ENCODE data around the gene LDAF1. TPM values are rescaled to one million over a fixed set of nuclear protein-coding genes. Genes with fewer than 3 reads are reported as not detected.
A peak's percentile ranks its signal among the peaks of the same experiment; 100 is the strongest.

LDAF1 gene
- total and polyA plus RNA-seq, 2 donors (not counting 1 experiment from before 2014, with no cell fraction given), result 36.3 to 123 TPM

DNA sequence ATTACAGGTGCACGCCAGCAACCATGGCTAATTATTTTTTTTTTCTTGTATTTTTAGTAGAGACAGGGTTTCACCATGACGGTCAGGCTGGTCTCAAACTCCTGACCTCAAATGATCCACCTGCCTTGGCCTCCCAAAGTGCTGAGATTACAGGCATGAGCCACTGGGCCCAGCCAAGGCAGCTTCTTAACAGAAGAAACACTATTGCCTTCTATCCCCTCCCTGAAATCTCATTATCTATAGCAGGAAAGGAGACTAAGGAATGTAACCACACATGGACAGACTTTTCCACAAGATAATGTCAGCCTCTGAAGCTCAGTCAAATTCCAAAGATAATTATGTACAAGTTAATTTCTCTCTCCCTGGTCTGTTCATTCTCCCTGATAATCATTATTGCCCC is 58.6 kb downstream of the LDAF1 start:
- Histone ChIP-seq H3K27me3 (ENCODE audit: control insufficient read depth, insufficient read depth, low read length) (no peaks in the 10 kb centered on the region), H3K9ac (ENCODE audit: insufficient read depth, low read length) (no peak overlapping the region), H3K4me3 (replicated peaks in 1 of 4; ENCODE audit: control extremely low read depth in 1 of 4, insufficient read depth in 1 of 4, low read depth in 3 of 4, low read length in 4 of 4) (no peak overlapping the region), H4K20me1 (ENCODE audit: control insufficient read depth, extremely low read depth, insufficient read depth, low read length) (no peaks in the 10 kb centered on the region), H3K9me3 (ENCODE audit: control insufficient read depth, insufficient read depth, low read depth, low read length) (no peaks in the 10 kb centered on the region), H2AFZ (ENCODE audit: low read length) (no peak overlapping the region), H3K4me1 (ENCODE audit: control insufficient read depth, extremely low read depth, insufficient read depth, low read length) (no peaks in the 10 kb centered on the region), H3K36me3 (ENCODE audit: control insufficient read depth, insufficient read depth, low read length) (no peaks in the 10 kb centered on the region), H3K27ac (ENCODE audit: insufficient read depth, low read length) (no peak overlapping the region), H3K79me2 (ENCODE audit: control insufficient read depth, insufficient read depth, low read length) (no peaks in the 10 kb centered on the region), H3K4me2 (ENCODE audit: extremely low read depth, insufficient read depth, low read length) (no peak overlapping the region)
- DNase-seq (ENCODE audit: low read depth in 2 of 2), result no peak
- no peak for TF ChIP-seq EZH2 (IDR thresholded peaks at IDR 0.05; ENCODE audit: low read length, missing control alignments)
- TF ChIP-seq, protein P1, sequence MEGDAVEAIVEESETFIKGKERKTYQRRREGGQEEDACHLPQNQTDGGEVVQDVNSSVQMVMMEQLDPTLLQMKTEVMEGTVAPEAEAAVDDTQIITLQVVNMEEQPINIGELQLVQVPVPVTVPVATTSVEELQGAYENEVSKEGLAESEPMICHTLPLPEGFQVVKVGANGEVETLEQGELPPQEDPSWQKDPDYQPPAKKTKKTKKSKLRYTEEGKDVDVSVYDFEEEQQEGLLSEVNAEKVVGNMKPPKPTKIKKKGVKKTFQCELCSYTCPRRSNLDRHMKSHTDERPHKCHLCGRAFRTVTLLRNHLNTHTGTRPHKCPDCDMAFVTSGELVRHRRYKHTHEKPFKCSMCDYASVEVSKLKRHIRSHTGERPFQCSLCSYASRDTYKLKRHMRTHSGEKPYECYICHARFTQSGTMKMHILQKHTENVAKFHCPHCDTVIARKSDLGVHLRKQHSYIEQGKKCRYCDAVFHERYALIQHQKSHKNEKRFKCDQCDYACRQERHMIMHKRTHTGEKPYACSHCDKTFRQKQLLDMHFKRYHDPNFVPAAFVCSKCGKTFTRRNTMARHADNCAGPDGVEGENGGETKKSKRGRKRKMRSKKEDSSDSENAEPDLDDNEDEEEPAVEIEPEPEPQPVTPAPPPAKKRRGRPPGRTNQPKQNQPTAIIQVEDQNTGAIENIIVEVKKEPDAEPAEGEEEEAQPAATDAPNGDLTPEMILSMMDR (conservative IDR thresholded peaks at IDR 0.05 in 1 of 2, IDR thresholded peaks at IDR 0.05 in 1 of 2; ENCODE audit: low read depth in 1 of 2, low read length in 2 of 2), result no peak

DNA sequence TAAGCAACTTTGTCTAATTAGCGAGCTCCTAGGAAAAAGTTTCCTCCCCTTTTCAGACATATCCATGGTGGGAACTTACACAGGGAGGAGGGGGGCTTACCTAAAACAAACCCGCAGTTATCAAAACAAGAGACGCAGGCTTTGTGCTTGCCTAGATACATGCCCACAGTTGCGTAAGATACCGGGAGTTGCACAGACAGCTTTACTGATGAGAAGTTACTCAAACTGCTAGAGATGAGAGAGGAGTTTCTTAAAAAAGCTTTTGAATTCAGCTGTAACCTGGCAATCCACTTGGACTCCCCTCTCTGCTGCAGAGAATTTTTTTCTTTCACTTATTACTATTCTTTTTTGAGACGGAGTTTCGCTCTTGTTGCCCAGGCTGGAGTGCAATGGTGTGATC is 59.7 kb downstream of the LDAF1 start:
- TF ChIP-seq, protein P1 (conservative IDR thresholded peaks at IDR 0.05 in 1 of 2, IDR thresholded peaks at IDR 0.05 in 1 of 2; ENCODE audit: low read depth in 1 of 2, low read length in 2 of 2), result no peak
- TF ChIP-seq EZH2 (IDR thresholded peaks at IDR 0.05; ENCODE audit: low read length, missing control alignments), result no peak

DNA sequence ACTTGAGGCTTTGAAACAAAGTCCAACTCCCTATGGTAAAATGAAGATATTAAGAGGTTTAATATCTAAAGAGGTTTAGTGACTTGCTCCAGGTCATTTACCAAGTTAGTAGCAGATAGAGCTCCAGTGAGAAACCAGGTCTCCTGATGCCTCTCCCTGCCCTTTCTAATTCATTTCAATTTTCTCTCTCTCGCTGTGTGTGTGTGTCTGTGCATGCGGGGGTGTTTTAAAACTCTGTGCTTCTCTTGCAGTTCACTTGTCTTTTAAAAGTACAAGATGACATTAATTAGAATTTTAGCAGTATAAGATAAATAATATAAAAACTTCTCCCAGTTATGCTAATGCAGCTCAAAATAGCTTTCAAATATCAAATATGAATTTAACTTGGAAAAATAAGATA is 61.1 kb downstream of the LDAF1 start:
- H4K20me1 ChIP-seq (ENCODE audit: control insufficient read depth, extremely low read depth, insufficient read depth, low read length), result no peaks in the 10 kb centered on the region
- no peaks in the 10 kb centered on the region for H3K36me3 ChIP-seq (ENCODE audit: control insufficient read depth, insufficient read depth, low read length)
- H3K4me1 ChIP-seq (ENCODE audit: control insufficient read depth, extremely low read depth, insufficient read depth, low read length), result no peaks in the 10 kb centered on the region
- no peaks in the 10 kb centered on the region for H3K9me3 ChIP-seq (ENCODE audit: control insufficient read depth, insufficient read depth, low read depth, low read length)
- H3K4me3 ChIP-seq (replicated peaks in 1 of 4; ENCODE audit: control extremely low read depth in 1 of 4, insufficient read depth in 1 of 4, low read depth in 3 of 4, low read length in 4 of 4), result no peak overlapping the region
- H2AFZ ChIP-seq (ENCODE audit: low read length), result no peak overlapping the region
- H3K4me2 ChIP-seq (ENCODE audit: extremely low read depth, insufficient read depth, low read length), result no peak overlapping the region
- no peak overlapping the region for H3K27ac ChIP-seq (ENCODE audit: insufficient read depth, low read length)
- TF ChIP-seq, protein P1 (conservative IDR thresholded peaks at IDR 0.05 in 1 of 2, IDR thresholded peaks at IDR 0.05 in 1 of 2; ENCODE audit: low read depth in 1 of 2, low read length in 2 of 2), result no peak
- no peak for TF ChIP-seq EZH2 (IDR thresholded peaks at IDR 0.05; ENCODE audit: low read length, missing control alignments)
- no peaks in the 10 kb centered on the region for H3K27me3 ChIP-seq (ENCODE audit: control insufficient read depth, insufficient read depth, low read length)
- no peaks in the 10 kb centered on the region for H3K79me2 ChIP-seq (ENCODE audit: control insufficient read depth, insufficient read depth, low read length)
- DNase-seq (ENCODE audit: low read depth in 2 of 2), result no peak
- no peak overlapping the region for H3K9ac ChIP-seq (ENCODE audit: insufficient read depth, low read length)

More for the DNA sequence above, 59.7 kb downstream of the LDAF1 start:
- no peaks in the 10 kb centered on the region for H4K20me1 ChIP-seq (ENCODE audit: control insufficient read depth, extremely low read depth, insufficient read depth, low read length)
- no peak overlapping the region for H3K4me3 ChIP-seq (replicated peaks in 1 of 4; ENCODE audit: control extremely low read depth in 1 of 4, insufficient read depth in 1 of 4, low read depth in 3 of 4, low read length in 4 of 4)
- H3K27me3 ChIP-seq (ENCODE audit: control insufficient read depth, insufficient read depth, low read length), result no peaks in the 10 kb centered on the region
- no peaks in the 10 kb centered on the region for H3K36me3 ChIP-seq (ENCODE audit: control insufficient read depth, insufficient read depth, low read length)
- H3K4me1 ChIP-seq (ENCODE audit: control insufficient read depth, extremely low read depth, insufficient read depth, low read length), result no peaks in the 10 kb centered on the region
- DNase-seq (ENCODE audit: low read depth in 2 of 2), result peak in 1 of 2 donors; percentile 6
- no peak overlapping the region for H3K4me2 ChIP-seq (ENCODE audit: extremely low read depth, insufficient read depth, low read length)
- H3K27ac ChIP-seq (ENCODE audit: insufficient read depth, low read length), result no peak overlapping the region
- no peaks in the 10 kb centered on the region for H3K9me3 ChIP-seq (ENCODE audit: control insufficient read depth, insufficient read depth, low read depth, low read length)
- H3K9ac ChIP-seq (ENCODE audit: insufficient read depth, low read length), result no peak overlapping the region
- no peaks in the 10 kb centered on the region for H3K79me2 ChIP-seq (ENCODE audit: control insufficient read depth, insufficient read depth, low read length)
- H2AFZ ChIP-seq (ENCODE audit: low read length), result no peak overlapping the region
